Measurements from ENCODE around the gene COL7A1. TPM values are rescaled to one million over a fixed set of nuclear protein-coding genes. Genes with fewer than 3 reads are reported as not detected.

Gene COL7A1
- total RNA-seq, 1 experiment from 2014 or later, result 91.2 TPM

- BruUV-seq (replicated peaks), result no TSS peak
- no peak overlapping the region for H3K27ac ChIP-seq
- H3K27me3 ChIP-seq (ENCODE audit: insufficient read depth, low read depth), result no peaks in the 10 kb centered on the region
- peaks cover 32% of the 10 kb centered on the region for H3K4me1 ChIP-seq (replicated peaks; ENCODE audit: insufficient read depth)
- peaks cover 11% of the 10 kb centered on the region for H3F3A ChIP-seq (ENCODE audit: insufficient read depth, low read depth)
- intact Hi-C loops (cut with micrococcal nuclease; ENCODE audit: unreplicated experiment), result no loop called here
- no peaks in the 10 kb centered on the region for H4K20me1 ChIP-seq (ENCODE audit: insufficient read depth)
- no peak for DNase-seq
- no peak overlapping the region for H3K4me3 ChIP-seq
- TF ChIP-seq EZH2 (IDR thresholded peaks at IDR 0.05; ENCODE audit: low read depth), result no peak
- TF ChIP-seq, protein P1, sequence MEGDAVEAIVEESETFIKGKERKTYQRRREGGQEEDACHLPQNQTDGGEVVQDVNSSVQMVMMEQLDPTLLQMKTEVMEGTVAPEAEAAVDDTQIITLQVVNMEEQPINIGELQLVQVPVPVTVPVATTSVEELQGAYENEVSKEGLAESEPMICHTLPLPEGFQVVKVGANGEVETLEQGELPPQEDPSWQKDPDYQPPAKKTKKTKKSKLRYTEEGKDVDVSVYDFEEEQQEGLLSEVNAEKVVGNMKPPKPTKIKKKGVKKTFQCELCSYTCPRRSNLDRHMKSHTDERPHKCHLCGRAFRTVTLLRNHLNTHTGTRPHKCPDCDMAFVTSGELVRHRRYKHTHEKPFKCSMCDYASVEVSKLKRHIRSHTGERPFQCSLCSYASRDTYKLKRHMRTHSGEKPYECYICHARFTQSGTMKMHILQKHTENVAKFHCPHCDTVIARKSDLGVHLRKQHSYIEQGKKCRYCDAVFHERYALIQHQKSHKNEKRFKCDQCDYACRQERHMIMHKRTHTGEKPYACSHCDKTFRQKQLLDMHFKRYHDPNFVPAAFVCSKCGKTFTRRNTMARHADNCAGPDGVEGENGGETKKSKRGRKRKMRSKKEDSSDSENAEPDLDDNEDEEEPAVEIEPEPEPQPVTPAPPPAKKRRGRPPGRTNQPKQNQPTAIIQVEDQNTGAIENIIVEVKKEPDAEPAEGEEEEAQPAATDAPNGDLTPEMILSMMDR (conservative IDR thresholded peaks at IDR 0.05), result no peak
- no peaks in the 10 kb centered on the region for H3K9me2 ChIP-seq (ENCODE audit: insufficient read depth)
- no peak overlapping the region for H3K4me2 ChIP-seq
- ChIA-PET CTCF (no interaction called here), POLR2A (ENCODE audit: unreplicated experiment) (no interaction called here)
- H3K9me3 ChIP-seq (ENCODE audit: insufficient read depth, low read depth), result no peaks in the 10 kb centered on the region
- no peaks in the 10 kb centered on the region for H3K36me3 ChIP-seq (ENCODE audit: low read depth)
- H3K79me2 ChIP-seq (ENCODE audit: low read depth), result peaks cover 16% of the 10 kb centered on the region
- H2AFZ ChIP-seq, result no peak overlapping the region
These were observed 2.5 kb downstream of the COL7A1 start for GRCh38 chr3:48592519-48593087.

- Histone ChIP-seq H3K27me3 (ENCODE audit: insufficient read depth, low read depth) (no peaks in the 10 kb centered on the region), H3K36me3 (ENCODE audit: low read depth) (no peaks in the 10 kb centered on the region), H3F3A (ENCODE audit: insufficient read depth, low read depth) (peaks cover 10% of the 10 kb centered on the region), H3K9me2 (ENCODE audit: insufficient read depth) (no peaks in the 10 kb centered on the region), H2AFZ (no peak overlapping the region), H3K4me3 (no peak overlapping the region), H4K20me1 (ENCODE audit: insufficient read depth) (no peaks in the 10 kb centered on the region), H3K79me2 (ENCODE audit: low read depth) (peaks cover 16% of the 10 kb centered on the region), H3K9me3 (ENCODE audit: insufficient read depth, low read depth) (no peaks in the 10 kb centered on the region), H3K4me1 (replicated peaks; ENCODE audit: insufficient read depth) (peaks cover 26% of the 10 kb centered on the region), H3K4me2 (no peak overlapping the region), H3K27ac (no peak overlapping the region)
- DNase-seq, result no peak
- POLR2A ChIA-PET (ENCODE audit: unreplicated experiment), result no interaction called here
- BruUV-seq (replicated peaks), result no TSS peak
- TF ChIP-seq, protein P1 (conservative IDR thresholded peaks at IDR 0.05), result no peak
- TF ChIP-seq EZH2 (IDR thresholded peaks at IDR 0.05; ENCODE audit: low read depth), result no peak
- intact Hi-C loops (cut with micrococcal nuclease; ENCODE audit: unreplicated experiment), result no loop called here
- CTCF ChIA-PET, result no interaction called here
These were observed 3.1 kb downstream of the COL7A1 start for GRCh38 chr3:48591886-48592518.

GRCh38 chr3:48591436-48591835, 3.7 kb downstream of the COL7A1 start:
- H2AFZ ChIP-seq, result no peak overlapping the region
- intact Hi-C loops (cut with micrococcal nuclease; ENCODE audit: unreplicated experiment), result no loop called here
- no peaks in the 10 kb centered on the region for H4K20me1 ChIP-seq (ENCODE audit: insufficient read depth)
- H3K4me3 ChIP-seq, result no peak overlapping the region
- H3K4me2 ChIP-seq, result no peak overlapping the region
- H3K27me3 ChIP-seq (ENCODE audit: insufficient read depth, low read depth), result no peaks in the 10 kb centered on the region
- CTCF ChIA-PET, result no interaction called here
- no peak for DNase-seq
- no TSS peak for BruUV-seq (replicated peaks)
- H3F3A ChIP-seq (ENCODE audit: insufficient read depth, low read depth), result peaks cover 8% of the 10 kb centered on the region
- POLR2A ChIA-PET (ENCODE audit: unreplicated experiment), result no interaction called here
- peaks cover 16% of the 10 kb centered on the region for H3K79me2 ChIP-seq (ENCODE audit: low read depth)
- TF ChIP-seq EZH2 (IDR thresholded peaks at IDR 0.05; ENCODE audit: low read depth), result no peak
- TF ChIP-seq, protein P1 (conservative IDR thresholded peaks at IDR 0.05), result no peak
- H3K9me2 ChIP-seq (ENCODE audit: insufficient read depth), result no peaks in the 10 kb centered on the region
- no peaks in the 10 kb centered on the region for H3K36me3 ChIP-seq (ENCODE audit: low read depth)
- H3K9me3 ChIP-seq (ENCODE audit: insufficient read depth, low read depth), result no peaks in the 10 kb centered on the region
- H3K27ac ChIP-seq, result no peak overlapping the region
- peaks cover 20% of the 10 kb centered on the region for H3K4me1 ChIP-seq (replicated peaks; ENCODE audit: insufficient read depth)
